IMR-90 (cell line): ENCODE measurements around the gene NCKIPSD.

Experiments
- BHLHE40 ChIP-seq: fragments of 150-350 bp; IDR thresholded peaks from 2 replicates; pipeline ENCODE4 v1.6.1; 2016; ENCODE audit warnings: mild to moderate bottlenecking, low read depth, low read length
- CEBPB ChIP-seq: IDR thresholded peaks from 2 replicates; pipeline ENCODE4 v1.6.1; 2012; ENCODE audit warnings: low read depth, low read length, improper control_type of control experiment
- MAFK ChIP-seq: IDR thresholded peaks from 2 replicates; pipeline ENCODE4 v1.6.1; 2012; ENCODE audit warnings: low read depth, low read length, improper control_type of control experiment
- MAZ ChIP-seq: IDR thresholded peaks from 2 replicates; pipeline ENCODE4 v1.6.1; 2012; ENCODE audit warnings: low read depth, mild to moderate bottlenecking, low read length, improper control_type of control experiment, moderate library complexity, borderline replicate concordance
- POLR2A ChIP-seq: IDR thresholded peaks from 2 replicates; pipeline ENCODE4 v1.6.1; 2012; ENCODE audit warnings: mild to moderate bottlenecking, low read depth, low read length
- RAD21 ChIP-seq: IDR thresholded peaks from 2 replicates; pipeline ENCODE4 v1.6.1; 2012; ENCODE audit warnings: low read length, improper control_type of control experiment
- RCOR1 ChIP-seq: IDR thresholded peaks from 2 replicates; pipeline ENCODE4 v1.6.1; 2012; ENCODE audit warnings: mild to moderate bottlenecking, low read length, improper control_type of control experiment; ENCODE audit not compliant: insufficient replicate concordance
- RFX5 ChIP-seq: IDR thresholded peaks from 2 replicates; pipeline ENCODE4 v1.8.0; 2012; ENCODE audit warnings: low read depth, mild to moderate bottlenecking, low read length, moderate library complexity
- SMC3 ChIP-seq: fragments of 150-350 bp; IDR thresholded peaks from 2 replicates; pipeline ENCODE4 v1.6.1; 2016; ENCODE audit warnings: low read depth, mild to moderate bottlenecking, antibody characterized with exemption, low read length, moderate library complexity
- USF2 ChIP-seq: fragments of 150-350 bp; IDR thresholded peaks from 2 replicates; pipeline ENCODE4 v1.6.1; 2017; ENCODE audit warnings: mild to moderate bottlenecking, antibody characterized with exemption, low read length, low read depth
- TF ChIP-seq, protein P1 (sequence below): conservative IDR thresholded peaks from 2 replicates; pipeline ENCODE4 v1.5.1; 2012; ENCODE audit warnings: mild to moderate bottlenecking, low read depth, low read length, improper control_type of control experiment

DNA sequence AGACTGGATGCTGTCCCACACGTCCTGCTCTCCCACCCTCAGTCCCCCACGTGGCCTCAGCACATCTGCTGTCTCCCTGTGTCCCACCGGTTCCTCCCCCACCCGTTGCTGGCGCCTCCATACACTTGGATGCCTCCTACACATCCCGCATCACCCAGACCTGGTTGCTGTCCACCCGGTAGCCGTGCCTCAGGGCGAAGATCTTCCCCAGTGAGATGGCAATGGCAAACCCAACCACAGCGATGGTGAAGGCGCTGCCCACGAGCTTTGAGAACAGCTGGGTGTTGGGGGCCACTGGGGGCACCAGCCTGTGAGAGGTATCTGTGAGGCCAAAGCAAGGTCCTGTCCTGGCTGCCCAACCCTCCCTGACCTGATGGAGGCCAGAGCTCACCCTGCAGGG lies 54.9 kb downstream of the NCKIPSD start:
- TF ChIP-seq, protein P1, sequence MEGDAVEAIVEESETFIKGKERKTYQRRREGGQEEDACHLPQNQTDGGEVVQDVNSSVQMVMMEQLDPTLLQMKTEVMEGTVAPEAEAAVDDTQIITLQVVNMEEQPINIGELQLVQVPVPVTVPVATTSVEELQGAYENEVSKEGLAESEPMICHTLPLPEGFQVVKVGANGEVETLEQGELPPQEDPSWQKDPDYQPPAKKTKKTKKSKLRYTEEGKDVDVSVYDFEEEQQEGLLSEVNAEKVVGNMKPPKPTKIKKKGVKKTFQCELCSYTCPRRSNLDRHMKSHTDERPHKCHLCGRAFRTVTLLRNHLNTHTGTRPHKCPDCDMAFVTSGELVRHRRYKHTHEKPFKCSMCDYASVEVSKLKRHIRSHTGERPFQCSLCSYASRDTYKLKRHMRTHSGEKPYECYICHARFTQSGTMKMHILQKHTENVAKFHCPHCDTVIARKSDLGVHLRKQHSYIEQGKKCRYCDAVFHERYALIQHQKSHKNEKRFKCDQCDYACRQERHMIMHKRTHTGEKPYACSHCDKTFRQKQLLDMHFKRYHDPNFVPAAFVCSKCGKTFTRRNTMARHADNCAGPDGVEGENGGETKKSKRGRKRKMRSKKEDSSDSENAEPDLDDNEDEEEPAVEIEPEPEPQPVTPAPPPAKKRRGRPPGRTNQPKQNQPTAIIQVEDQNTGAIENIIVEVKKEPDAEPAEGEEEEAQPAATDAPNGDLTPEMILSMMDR, result no peak
- TF ChIP-seq RFX5 (no peak), SMC3 (no peak), POLR2A (no peak), CEBPB (no peak), RAD21 (no peak), BHLHE40 (no peak), RCOR1 (no peak), USF2 (no peak), MAZ (no peak), MAFK (no peak)
